C4-2B (cell line): Measurements from ENCODE around the gene MICAL3.

Source experiments
- H3K27ac ChIP-seq: fragments of 450-650 bp; 2 replicates; pipeline ENCODE4 v1.5.1; 2017
- CTCF ChIP-seq: fragments of 450-650 bp; conservative IDR thresholded peaks from 2 replicates; pipeline ENCODE4 v1.5.1; 2017; ENCODE audit warnings: mild to moderate bottlenecking
- ZFX ChIP-seq: fragments of 450-650 bp; IDR thresholded peaks from 2 replicates; pipeline ENCODE4 v1.6.1; 2017

MICAL3 gene

DNA sequence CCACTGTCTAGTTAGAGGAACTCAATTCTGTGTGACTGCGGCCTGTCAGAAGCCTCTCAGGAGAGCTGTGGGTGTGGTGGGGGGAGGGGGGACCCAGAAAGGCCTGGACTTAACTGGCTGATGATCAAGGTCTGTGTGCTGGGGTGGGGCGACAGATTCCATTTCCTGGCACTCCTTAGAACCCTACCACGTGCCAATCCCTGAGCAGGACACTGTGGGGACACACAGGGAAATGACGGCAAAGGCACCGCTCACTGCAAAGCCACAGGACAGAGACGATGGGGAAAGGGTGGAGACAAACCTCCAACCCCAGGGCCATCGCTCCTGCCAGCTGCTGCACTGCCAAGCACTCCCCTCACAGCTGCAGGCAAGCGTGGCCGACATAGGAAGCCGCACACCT is 191.7 kb downstream of the MICAL3 start:
- TF ChIP-seq CTCF (no peak), ZFX (no peak)
- H3K27ac ChIP-seq, result no peak overlapping the region

GRCh38 chr22:17831501-17832251 is 192.7 kb downstream of the MICAL3 start:
- TF ChIP-seq CTCF, result no peak
- no peak for TF ChIP-seq ZFX
- no peak overlapping the region for H3K27ac ChIP-seq

GRCh38 chr22:17830043-17830961 is 194.1 kb downstream of the MICAL3 start:
- TF ChIP-seq ZFX, result no peak
- TF ChIP-seq CTCF, result peak; percentile 99
- no peak overlapping the region for H3K27ac ChIP-seq

- no peak overlapping the region for H3K27ac ChIP-seq
- TF ChIP-seq ZFX (no peak), CTCF (no peak)
Observed at GRCh38 chr22:17829695-17830042, 194.7 kb downstream of the MICAL3 start.

DNA sequence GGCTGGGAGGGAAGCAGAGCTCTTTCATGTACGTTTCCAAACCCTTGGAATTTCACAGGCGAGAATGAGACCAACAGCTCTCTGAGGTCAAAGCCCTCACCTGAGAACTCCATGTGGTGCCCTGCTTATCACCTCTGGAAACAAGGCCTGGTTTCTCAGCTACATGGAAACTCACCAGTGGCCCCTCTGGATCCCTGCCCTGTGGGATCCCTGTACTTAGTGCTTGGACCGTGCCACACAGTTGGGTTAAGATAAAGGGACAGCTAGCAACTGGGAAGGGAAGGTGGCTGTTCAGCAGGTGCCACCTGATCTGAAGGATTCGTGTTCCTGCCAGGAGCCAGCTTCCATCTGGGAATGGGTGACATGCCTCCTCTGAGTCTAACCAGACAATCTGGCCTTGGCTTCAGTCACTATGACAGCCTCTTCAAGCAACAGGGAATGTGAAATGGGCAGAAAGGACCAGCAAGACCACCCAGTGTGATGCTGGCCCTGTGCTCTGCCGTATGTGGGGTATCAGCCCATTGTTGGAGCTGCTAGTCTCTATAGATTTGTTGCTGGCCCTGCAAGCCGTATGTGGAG is 195.8 kb downstream of the MICAL3 start:
- TF ChIP-seq CTCF, result no peak
- H3K27ac ChIP-seq, result no peak overlapping the region

DNA sequence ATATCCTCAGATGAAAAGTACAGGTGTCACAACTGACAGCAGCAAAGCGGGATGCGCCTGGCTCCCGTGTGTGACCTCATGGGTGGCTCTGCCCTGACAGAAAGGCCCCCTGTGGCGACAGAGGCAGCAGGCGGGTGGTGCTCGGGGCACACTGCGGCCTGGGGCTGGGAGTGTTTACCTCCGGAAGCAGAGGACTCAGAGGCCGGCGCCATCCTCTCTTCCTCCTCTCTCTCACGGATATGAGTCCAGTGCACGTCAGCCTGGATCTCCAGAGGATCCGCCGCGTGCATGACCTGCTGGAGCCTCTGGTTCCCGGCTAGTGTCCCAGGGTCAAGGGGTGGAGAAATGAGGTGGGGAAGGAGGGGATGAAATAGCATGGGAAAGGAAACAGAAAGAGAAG is 196.9 kb downstream of the MICAL3 start:
- H3K27ac ChIP-seq, result no peak overlapping the region
- TF ChIP-seq ZFX (no peak), CTCF (no peak)
